ENCODE results near the gene EHD1. TPM values are rescaled to one million over a fixed set of nuclear protein-coding genes. Genes with fewer than 3 reads are reported as not detected.

Gene EHD1
- total and polyA plus RNA-seq, 2 of the 8 experiments (the other 6 are each of a cell fraction or from before 2014, with no cell fraction given) = 31.5 to 42.9 TPM

DNA sequence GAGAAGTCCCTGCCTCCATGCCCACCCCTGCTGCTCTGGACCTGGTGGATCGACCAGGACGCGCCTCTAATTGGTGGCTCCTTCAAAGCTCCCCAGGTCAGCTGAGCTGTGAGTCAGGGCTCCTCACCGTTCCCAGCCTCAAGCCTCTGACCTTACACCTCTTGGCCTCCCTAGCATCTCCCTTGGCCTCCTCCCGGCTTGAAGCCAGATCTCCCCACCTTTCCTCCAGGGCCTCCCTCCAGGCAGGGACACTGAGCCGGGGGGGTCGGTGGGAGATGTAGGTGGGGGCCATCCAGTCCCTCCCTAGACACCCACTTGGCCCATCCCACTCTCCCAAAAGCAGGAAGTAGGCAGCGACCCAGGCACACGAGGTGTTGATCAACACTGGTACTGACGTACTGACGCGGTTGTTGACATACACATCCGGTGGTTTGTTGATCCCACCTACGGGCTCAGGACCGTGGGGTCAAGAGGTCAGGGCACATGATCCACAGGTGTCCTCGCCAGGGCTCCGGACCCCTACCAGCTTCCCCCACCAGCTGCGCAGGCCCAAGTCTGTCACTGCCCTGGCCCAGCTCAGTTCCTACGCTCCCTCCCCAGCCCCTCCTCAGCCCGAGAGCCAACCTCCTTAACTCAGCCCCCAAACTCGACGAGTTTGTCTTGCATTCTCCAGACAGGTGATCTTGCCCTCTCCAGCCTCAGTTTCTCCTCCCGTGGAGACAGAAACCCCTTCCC, 37.8 kb upstream of the EHD1 start (continued):
- TF ChIP-seq SIN3A (conservative IDR thresholded peaks at IDR 0.05 in 1 of 2, IDR thresholded peaks at IDR 0.05 in 1 of 2; ENCODE audit: low read depth in 1 of 2, low read length in 2 of 2) (0 out of 4 replicates have a peak, but pooled peaks of 1 of the 2 experiments have one; percentile 17), CEBPB (IDR thresholded peaks at IDR 0.05; ENCODE audit: low read depth, low read length) (no peak), ASH2L (IDR thresholded peaks at IDR 0.05; ENCODE audit: low read length) (peak; percentile 5), SIX5 (IDR thresholded peaks at IDR 0.05; ENCODE audit: low read depth, low read length) (no peak), TEAD4 (IDR thresholded peaks at IDR 0.05; ENCODE audit: low read depth, low read length) (no peak), RFX5 (IDR thresholded peaks at IDR 0.05; ENCODE audit: borderline replicate concordance, low read depth, low read length) (no peak), RAD21 (IDR thresholded peaks at IDR 0.05 in 1 of 2, conservative IDR thresholded peaks at IDR 0.05 in 1 of 2; ENCODE audit: low read depth in 2 of 2, low read length in 2 of 2) (no peak)
- TF ChIP-seq, protein P1, sequence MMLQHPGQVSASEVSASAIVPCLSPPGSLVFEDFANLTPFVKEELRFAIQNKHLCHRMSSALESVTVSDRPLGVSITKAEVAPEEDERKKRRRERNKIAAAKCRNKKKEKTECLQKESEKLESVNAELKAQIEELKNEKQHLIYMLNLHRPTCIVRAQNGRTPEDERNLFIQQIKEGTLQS (IDR thresholded peaks at IDR 0.05; ENCODE audit: insufficient read depth, low read depth, low read length) = no peak
- TF ChIP-seq, protein P2, sequence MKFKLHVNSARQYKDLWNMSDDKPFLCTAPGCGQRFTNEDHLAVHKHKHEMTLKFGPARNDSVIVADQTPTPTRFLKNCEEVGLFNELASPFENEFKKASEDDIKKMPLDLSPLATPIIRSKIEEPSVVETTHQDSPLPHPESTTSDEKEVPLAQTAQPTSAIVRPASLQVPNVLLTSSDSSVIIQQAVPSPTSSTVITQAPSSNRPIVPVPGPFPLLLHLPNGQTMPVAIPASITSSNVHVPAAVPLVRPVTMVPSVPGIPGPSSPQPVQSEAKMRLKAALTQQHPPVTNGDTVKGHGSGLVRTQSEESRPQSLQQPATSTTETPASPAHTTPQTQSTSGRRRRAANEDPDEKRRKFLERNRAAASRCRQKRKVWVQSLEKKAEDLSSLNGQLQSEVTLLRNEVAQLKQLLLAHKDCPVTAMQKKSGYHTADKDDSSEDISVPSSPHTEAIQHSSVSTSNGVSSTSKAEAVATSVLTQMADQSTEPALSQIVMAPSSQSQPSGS (IDR thresholded peaks at IDR 0.05; ENCODE audit: low read length) = no peak
